ENCODE results near the gene PIK3CA. TPM values are rescaled to one million over a fixed set of nuclear protein-coding genes. Genes with fewer than 3 reads are reported as not detected.
A peak's percentile ranks its signal among the peaks of the same experiment; 100 is the strongest.

Gene PIK3CA
- total and polyA plus RNA-seq, 10 of the 15 experiments (the other 5 are each of a cell fraction or from before 2014, with no cell fraction given): 3.0 to 18.6 (median 9.0) TPM

DNA sequence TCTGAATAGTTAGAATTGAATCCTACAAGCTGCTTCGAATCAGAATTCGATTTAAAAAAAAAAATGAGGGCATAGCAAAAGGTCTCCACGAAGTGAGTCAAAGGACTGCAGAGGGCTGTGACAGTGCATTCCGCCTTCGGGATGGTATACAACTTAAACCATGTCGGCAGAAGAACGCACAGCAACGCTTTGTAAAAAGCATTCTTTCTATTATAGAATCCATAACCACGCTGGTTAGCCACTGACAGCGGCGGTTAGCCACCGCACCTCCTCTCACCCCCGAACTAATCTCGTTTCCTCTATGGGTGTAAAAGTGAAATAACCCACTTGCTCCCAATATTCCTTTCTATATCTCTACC lies 664 bp upstream of the PIK3CA start (continued):
- no peak for TF ChIP-seq SP1 (IDR thresholded peaks at IDR 0.05; ENCODE audit: low read depth, low read length)
- TF ChIP-seq LARP7 (IDR thresholded peaks at IDR 0.05): 0 out of 2 replicates have a peak, but pooled peaks have one; percentile 41
- no peak for TF ChIP-seq STAT1 (conservative IDR thresholded peaks at IDR 0.05)
- TF ChIP-seq TCF12 (IDR thresholded peaks at IDR 0.05; ENCODE audit: low read depth, low read length): no peak
- TF ChIP-seq MXI1 (IDR thresholded peaks at IDR 0.05; ENCODE audit: low read depth, low read length): peak; percentile 75; the same call in 1 of the 2 replicates
- no peak for TF ChIP-seq ZBED1 (IDR thresholded peaks at IDR 0.05; ENCODE audit: borderline replicate concordance)
- TF ChIP-seq, protein P1, sequence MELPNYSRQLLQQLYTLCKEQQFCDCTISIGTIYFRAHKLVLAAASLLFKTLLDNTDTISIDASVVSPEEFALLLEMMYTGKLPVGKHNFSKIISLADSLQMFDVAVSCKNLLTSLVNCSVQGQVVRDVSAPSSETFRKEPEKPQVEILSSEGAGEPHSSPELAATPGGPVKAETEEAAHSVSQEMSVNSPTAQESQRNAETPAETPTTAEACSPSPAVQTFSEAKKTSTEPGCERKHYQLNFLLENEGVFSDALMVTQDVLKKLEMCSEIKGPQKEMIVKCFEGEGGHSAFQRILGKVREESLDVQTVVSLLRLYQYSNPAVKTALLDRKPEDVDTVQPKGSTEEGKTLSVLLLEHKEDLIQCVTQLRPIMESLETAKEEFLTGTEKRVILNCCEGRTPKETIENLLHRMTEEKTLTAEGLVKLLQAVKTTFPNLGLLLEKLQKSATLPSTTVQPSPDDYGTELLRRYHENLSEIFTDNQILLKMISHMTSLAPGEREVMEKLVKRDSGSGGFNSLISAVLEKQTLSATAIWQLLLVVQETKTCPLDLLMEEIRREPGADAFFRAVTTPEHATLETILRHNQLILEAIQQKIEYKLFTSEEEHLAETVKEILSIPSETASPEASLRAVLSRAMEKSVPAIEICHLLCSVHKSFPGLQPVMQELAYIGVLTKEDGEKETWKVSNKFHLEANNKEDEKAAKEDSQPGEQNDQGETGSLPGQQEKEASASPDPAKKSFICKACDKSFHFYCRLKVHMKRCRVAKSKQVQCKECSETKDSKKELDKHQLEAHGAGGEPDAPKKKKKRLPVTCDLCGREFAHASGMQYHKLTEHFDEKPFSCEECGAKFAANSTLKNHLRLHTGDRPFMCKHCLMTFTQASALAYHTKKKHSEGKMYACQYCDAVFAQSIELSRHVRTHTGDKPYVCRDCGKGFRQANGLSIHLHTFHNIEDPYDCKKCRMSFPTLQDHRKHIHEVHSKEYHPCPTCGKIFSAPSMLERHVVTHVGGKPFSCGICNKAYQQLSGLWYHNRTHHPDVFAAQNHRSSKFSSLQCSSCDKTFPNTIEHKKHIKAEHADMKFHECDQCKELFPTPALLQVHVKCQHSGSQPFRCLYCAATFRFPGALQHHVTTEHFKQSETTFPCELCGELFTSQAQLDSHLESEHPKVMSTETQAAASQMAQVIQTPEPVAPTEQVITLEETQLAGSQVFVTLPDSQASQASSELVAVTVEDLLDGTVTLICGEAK (IDR thresholded peaks at IDR 0.05; ENCODE audit: borderline replicate concordance): no peak
- TF ChIP-seq TAF1 (IDR thresholded peaks at IDR 0.05; ENCODE audit: borderline replicate concordance, low read depth, low read length): no peak
- TF ChIP-seq CBX3 (IDR thresholded peaks at IDR 0.05; ENCODE audit: borderline replicate concordance, low read depth): no peak
- TF ChIP-seq RELA (IDR thresholded peaks at IDR 0.05; ENCODE audit: borderline replicate concordance, partially characterized antibody): no peak
- TF ChIP-seq TARDBP (IDR thresholded peaks at IDR 0.05; ENCODE audit: borderline replicate concordance): no peak
- peak; percentile 31 for TF ChIP-seq JUNB (IDR thresholded peaks at IDR 0.05)
- TF ChIP-seq, protein P2, sequence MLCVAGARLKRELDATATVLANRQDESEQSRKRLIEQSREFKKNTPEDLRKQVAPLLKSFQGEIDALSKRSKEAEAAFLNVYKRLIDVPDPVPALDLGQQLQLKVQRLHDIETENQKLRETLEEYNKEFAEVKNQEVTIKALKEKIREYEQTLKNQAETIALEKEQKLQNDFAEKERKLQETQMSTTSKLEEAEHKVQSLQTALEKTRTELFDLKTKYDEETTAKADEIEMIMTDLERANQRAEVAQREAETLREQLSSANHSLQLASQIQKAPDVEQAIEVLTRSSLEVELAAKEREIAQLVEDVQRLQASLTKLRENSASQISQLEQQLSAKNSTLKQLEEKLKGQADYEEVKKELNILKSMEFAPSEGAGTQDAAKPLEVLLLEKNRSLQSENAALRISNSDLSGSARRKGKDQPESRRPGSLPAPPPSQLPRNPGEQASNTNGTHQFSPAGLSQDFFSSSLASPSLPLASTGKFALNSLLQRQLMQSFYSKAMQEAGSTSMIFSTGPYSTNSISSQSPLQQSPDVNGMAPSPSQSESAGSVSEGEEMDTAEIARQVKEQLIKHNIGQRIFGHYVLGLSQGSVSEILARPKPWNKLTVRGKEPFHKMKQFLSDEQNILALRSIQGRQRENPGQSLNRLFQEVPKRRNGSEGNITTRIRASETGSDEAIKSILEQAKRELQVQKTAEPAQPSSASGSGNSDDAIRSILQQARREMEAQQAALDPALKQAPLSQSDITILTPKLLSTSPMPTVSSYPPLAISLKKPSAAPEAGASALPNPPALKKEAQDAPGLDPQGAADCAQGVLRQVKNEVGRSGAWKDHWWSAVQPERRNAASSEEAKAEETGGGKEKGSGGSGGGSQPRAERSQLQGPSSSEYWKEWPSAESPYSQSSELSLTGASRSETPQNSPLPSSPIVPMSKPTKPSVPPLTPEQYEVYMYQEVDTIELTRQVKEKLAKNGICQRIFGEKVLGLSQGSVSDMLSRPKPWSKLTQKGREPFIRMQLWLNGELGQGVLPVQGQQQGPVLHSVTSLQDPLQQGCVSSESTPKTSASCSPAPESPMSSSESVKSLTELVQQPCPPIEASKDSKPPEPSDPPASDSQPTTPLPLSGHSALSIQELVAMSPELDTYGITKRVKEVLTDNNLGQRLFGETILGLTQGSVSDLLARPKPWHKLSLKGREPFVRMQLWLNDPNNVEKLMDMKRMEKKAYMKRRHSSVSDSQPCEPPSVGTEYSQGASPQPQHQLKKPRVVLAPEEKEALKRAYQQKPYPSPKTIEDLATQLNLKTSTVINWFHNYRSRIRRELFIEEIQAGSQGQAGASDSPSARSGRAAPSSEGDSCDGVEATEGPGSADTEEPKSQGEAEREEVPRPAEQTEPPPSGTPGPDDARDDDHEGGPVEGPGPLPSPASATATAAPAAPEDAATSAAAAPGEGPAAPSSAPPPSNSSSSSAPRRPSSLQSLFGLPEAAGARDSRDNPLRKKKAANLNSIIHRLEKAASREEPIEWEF (IDR thresholded peaks at IDR 0.05; ENCODE audit: insufficient replicate concordance, low read depth, low read length): no peak
- TF ChIP-seq, protein P3, sequence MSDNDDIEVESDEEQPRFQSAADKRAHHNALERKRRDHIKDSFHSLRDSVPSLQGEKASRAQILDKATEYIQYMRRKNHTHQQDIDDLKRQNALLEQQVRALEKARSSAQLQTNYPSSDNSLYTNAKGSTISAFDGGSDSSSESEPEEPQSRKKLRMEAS (IDR thresholded peaks at IDR 0.05; ENCODE audit: low read depth, low read length): no peak
- TF ChIP-seq YBX1 (IDR thresholded peaks at IDR 0.05): no peak
- TF ChIP-seq NR2F1 (conservative IDR thresholded peaks at IDR 0.05): peak; percentile 66; the same call in 1 of the 2 replicates
- TF ChIP-seq, protein P4, sequence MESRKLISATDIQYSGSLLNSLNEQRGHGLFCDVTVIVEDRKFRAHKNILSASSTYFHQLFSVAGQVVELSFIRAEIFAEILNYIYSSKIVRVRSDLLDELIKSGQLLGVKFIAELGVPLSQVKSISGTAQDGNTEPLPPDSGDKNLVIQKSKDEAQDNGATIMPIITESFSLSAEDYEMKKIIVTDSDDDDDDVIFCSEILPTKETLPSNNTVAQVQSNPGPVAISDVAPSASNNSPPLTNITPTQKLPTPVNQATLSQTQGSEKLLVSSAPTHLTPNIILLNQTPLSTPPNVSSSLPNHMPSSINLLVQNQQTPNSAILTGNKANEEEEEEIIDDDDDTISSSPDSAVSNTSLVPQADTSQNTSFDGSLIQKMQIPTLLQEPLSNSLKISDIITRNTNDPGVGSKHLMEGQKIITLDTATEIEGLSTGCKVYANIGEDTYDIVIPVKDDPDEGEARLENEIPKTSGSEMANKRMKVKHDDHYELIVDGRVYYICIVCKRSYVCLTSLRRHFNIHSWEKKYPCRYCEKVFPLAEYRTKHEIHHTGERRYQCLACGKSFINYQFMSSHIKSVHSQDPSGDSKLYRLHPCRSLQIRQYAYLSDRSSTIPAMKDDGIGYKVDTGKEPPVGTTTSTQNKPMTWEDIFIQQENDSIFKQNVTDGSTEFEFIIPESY (IDR thresholded peaks at IDR 0.05): no peak
- TF ChIP-seq MYC (IDR thresholded peaks at IDR 0.05; ENCODE audit: insufficient read depth, insufficient read length, insufficient replicate concordance, low read length, severe bottlenecking): no peak
- TF ChIP-seq SPI1 (IDR thresholded peaks at IDR 0.05; ENCODE audit: borderline replicate concordance, insufficient read depth, low read depth, low read length): no peak; the same call in 1 of the 2 replicates
- no peak for TF ChIP-seq GABPA (IDR thresholded peaks at IDR 0.05; ENCODE audit: low read depth)

All from GM12878 (cell line).